Endothelial cell (in vitro differentiated cells): Measurements from ENCODE around the gene GLS. TPM values are rescaled to one million over a fixed set of nuclear protein-coding genes. Genes with fewer than 3 reads are reported as not detected.

ENCODE experiments used
- DNase-seq: peaks from one replicate; pipeline ENCODE4 v3.0.0; 2021; ENCODE audit warnings: low spot score
- H3K27ac Mint-ChIP-seq: one replicate; pipeline ENCODE4 v1.8.0; 2021; ENCODE audit warnings: mixed read lengths, inconsistent platforms; ENCODE audit not compliant: unreplicated experiment
- H3K27me3 Mint-ChIP-seq: one replicate; pipeline ENCODE4 v1.8.0; 2021; ENCODE audit warnings: mild to moderate bottlenecking, moderate library complexity, mixed read lengths, inconsistent platforms; ENCODE audit not compliant: unreplicated experiment
- H3K36me3 Mint-ChIP-seq: one replicate; pipeline ENCODE4 v1.8.0; 2021; ENCODE audit warnings: mild to moderate bottlenecking, low read depth, mixed read lengths, inconsistent platforms; ENCODE audit not compliant: unreplicated experiment
- H3K4me1 Mint-ChIP-seq: one replicate; pipeline ENCODE4 v1.8.0; 2021; ENCODE audit warnings: mild to moderate bottlenecking, mixed read lengths, inconsistent platforms; ENCODE audit not compliant: unreplicated experiment
- H3K4me3 Mint-ChIP-seq: one replicate; pipeline ENCODE4 v1.8.0; 2021; ENCODE audit warnings: mild to moderate bottlenecking, mixed read lengths, inconsistent platforms; ENCODE audit not compliant: unreplicated experiment
- H3K9me3 Mint-ChIP-seq: one replicate; pipeline ENCODE4 v1.8.0; 2021; ENCODE audit warnings: mixed read lengths, inconsistent platforms; ENCODE audit not compliant: unreplicated experiment
- CTCF ChIP-seq: fragments of 200-600 bp; sonication (generic); IDR thresholded peaks from one replicate; pipeline ENCODE4 v1.5.0; 2021; ENCODE audit warnings: antibody characterized with exemption; ENCODE audit not compliant: unreplicated experiment
- total RNA-seq: library from RNA; stranded (reverse); fragmentation: NEBNext Ultra II Directional; extraction: Animal tissue kit (Norgen Biotek cat#: 25700); gene quantifications from one replicate; pipeline ENCODE4 v1.2.1, GENCODE V29; 2021; ENCODE audit not compliant: unreplicated experiment

Gene GLS
- total RNA-seq, 1 donor from 2014 or later = 130 TPM

- TF ChIP-seq CTCF = no peak
- Mint-ChIP-seq H3K27ac (no peak overlapping the region), H3K9me3 (no peaks in the 10 kb centered on the region), H3K27me3 (no peaks in the 10 kb centered on the region), H3K4me1 (no peaks in the 10 kb centered on the region), H3K36me3 (no peaks in the 10 kb centered on the region), H3K4me3 (no peak overlapping the region)
- DNase-seq = no peak
These were observed 38.0 kb upstream of the GLS start for GRCh38 chr2:190842606-190843104.

- no peak overlapping the region for H3K4me3 Mint-ChIP-seq
- DNase-seq = no peak
- H3K9me3 Mint-ChIP-seq = no peaks in the 10 kb centered on the region
- H3K27me3 Mint-ChIP-seq = no peaks in the 10 kb centered on the region
- H3K36me3 Mint-ChIP-seq = no peaks in the 10 kb centered on the region
- no peak for TF ChIP-seq CTCF
- H3K4me1 Mint-ChIP-seq = no peaks in the 10 kb centered on the region
- no peak overlapping the region for H3K27ac Mint-ChIP-seq
These were observed 36.5 kb upstream of the GLS start for GRCh38 chr2:190843890-190844699.

- H3K9me3 Mint-ChIP-seq = no peaks in the 10 kb centered on the region
- H3K27ac Mint-ChIP-seq = no peak overlapping the region
- H3K4me3 Mint-ChIP-seq = no peak overlapping the region
- no peaks in the 10 kb centered on the region for H3K4me1 Mint-ChIP-seq
- no peaks in the 10 kb centered on the region for H3K27me3 Mint-ChIP-seq
- H3K36me3 Mint-ChIP-seq = no peaks in the 10 kb centered on the region
- no peak for TF ChIP-seq CTCF
- no peak for DNase-seq
These were observed 35.8 kb upstream of the GLS start for GRCh38 chr2:190844700-190845401.

GRCh38 chr2:190846746-190847145 lies 33.9 kb upstream of the GLS start:
- H3K27ac Mint-ChIP-seq = no peak overlapping the region
- H3K4me1 Mint-ChIP-seq = no peaks in the 10 kb centered on the region
- TF ChIP-seq CTCF = no peak
- no peaks in the 10 kb centered on the region for H3K36me3 Mint-ChIP-seq
- H3K27me3 Mint-ChIP-seq = no peaks in the 10 kb centered on the region
- H3K9me3 Mint-ChIP-seq = no peaks in the 10 kb centered on the region
- DNase-seq = no peak
- H3K4me3 Mint-ChIP-seq = no peak overlapping the region
